Measurements from ENCODE around the gene PARD6B. TPM values are rescaled to one million over a fixed set of nuclear protein-coding genes. Genes with fewer than 3 reads are reported as not detected.
"Not testable (repeated sequence)": the region's sequence is repeated elsewhere in the genome, so short reads cannot be mapped to it uniquely, and the experiment has no call there.

The PARD6B gene
- total RNA-seq, 1 donor from 2014 or later = 43.2 TPM

GRCh38 chr20:50789968-50790650, 58.7 kb downstream of the PARD6B start:
- peak overlapping the region; percentile 92 for H3K27ac ChIP-seq
- intact Hi-C loops (cut with DNase I) = loop anchor here (10.0 kb wide), 2 partner anchors 135 to 535 kb away; no protein-coding TSS in a partner anchor
- H3K9me3 ChIP-seq = no peaks in the 10 kb centered on the region
- DNase-seq = no peak
- H3K27me3 ChIP-seq = no peaks in the 10 kb centered on the region
- H3K4me3 ChIP-seq = no peak overlapping the region
- no peaks in the 10 kb centered on the region for H3K36me3 ChIP-seq
- TF ChIP-seq, protein P1, sequence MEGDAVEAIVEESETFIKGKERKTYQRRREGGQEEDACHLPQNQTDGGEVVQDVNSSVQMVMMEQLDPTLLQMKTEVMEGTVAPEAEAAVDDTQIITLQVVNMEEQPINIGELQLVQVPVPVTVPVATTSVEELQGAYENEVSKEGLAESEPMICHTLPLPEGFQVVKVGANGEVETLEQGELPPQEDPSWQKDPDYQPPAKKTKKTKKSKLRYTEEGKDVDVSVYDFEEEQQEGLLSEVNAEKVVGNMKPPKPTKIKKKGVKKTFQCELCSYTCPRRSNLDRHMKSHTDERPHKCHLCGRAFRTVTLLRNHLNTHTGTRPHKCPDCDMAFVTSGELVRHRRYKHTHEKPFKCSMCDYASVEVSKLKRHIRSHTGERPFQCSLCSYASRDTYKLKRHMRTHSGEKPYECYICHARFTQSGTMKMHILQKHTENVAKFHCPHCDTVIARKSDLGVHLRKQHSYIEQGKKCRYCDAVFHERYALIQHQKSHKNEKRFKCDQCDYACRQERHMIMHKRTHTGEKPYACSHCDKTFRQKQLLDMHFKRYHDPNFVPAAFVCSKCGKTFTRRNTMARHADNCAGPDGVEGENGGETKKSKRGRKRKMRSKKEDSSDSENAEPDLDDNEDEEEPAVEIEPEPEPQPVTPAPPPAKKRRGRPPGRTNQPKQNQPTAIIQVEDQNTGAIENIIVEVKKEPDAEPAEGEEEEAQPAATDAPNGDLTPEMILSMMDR (IDR thresholded peaks at IDR 0.05) = no peak
- no peak for ATAC-seq
- H3K4me1 ChIP-seq = peaks cover 22% of the 10 kb centered on the region

GRCh38 chr20:50790651-50791277, 59.4 kb downstream of the PARD6B start:
- TF ChIP-seq, protein P1 (IDR thresholded peaks at IDR 0.05) = peak; percentile 74
- intact Hi-C loops (cut with DNase I) = loop anchor here (10.0 kb wide), 2 partner anchors 134 to 534 kb away; no protein-coding TSS in a partner anchor
- H3K27ac ChIP-seq = peak overlapping the region; percentile 92
- no peaks in the 10 kb centered on the region for H3K27me3 ChIP-seq
- ATAC-seq (peak; percentile 94), DNase-seq (peak; percentile 96)
- H3K4me1 ChIP-seq = peaks cover 22% of the 10 kb centered on the region
- no peaks in the 10 kb centered on the region for H3K9me3 ChIP-seq
- no peaks in the 10 kb centered on the region for H3K36me3 ChIP-seq
- peak overlapping the region; percentile 27 for H3K4me3 ChIP-seq

GRCh38 chr20:50792708-50793574, 61.6 kb downstream of the PARD6B start:
- no peak for ATAC-seq
- no peaks in the 10 kb centered on the region for H3K9me3 ChIP-seq
- H3K27me3 ChIP-seq = no peaks in the 10 kb centered on the region
- H3K4me3 ChIP-seq = no peak overlapping the region
- peaks cover 22% of the 10 kb centered on the region for H3K4me1 ChIP-seq
- intact Hi-C loops (cut with DNase I) = loop anchor here (10.0 kb wide), 2 partner anchors 132 to 532 kb away; no protein-coding TSS in a partner anchor
- TF ChIP-seq, protein P1 (IDR thresholded peaks at IDR 0.05) = no peak
- DNase-seq = no peak
- no peak overlapping the region for H3K27ac ChIP-seq
- no peaks in the 10 kb centered on the region for H3K36me3 ChIP-seq

DNA sequence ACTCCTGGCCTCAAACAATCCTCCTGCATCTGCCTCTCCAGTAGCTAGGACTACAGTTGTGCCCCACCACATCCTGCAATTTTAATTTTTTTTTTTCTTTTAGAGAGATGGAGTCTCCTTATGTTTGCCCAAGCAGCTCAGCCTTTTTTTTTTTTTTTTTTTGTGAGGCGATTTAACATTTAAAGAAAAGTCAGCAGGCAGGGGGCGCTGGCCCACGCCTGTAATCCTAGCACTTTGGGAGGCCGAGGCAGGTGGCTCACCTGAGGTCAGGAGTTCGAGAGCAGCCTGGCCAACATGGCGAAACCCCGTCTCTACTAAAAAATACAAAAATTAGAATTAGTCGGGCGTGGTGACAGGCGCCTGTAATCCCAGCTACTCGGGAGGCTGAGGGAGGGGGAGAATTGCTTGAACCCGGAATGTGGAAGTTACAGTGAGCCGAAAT, 62.2 kb downstream of the PARD6B start:
- not testable (repeated sequence) for H3K27ac ChIP-seq, H3K27me3 ChIP-seq, H3K4me3 ChIP-seq, H3K36me3 ChIP-seq, DNase-seq, H3K9me3 ChIP-seq, ATAC-seq
- peaks cover 18% of the 10 kb centered on the region for H3K4me1 ChIP-seq
- TF ChIP-seq, protein P1 (IDR thresholded peaks at IDR 0.05) = peak; percentile 43
- intact Hi-C loops (cut with DNase I) = loop anchor here (10.0 kb wide), 2 partner anchors 131 to 531 kb away; no protein-coding TSS in a partner anchor

- Histone ChIP-seq H3K9me3 (no peaks in the 10 kb centered on the region), H3K4me1 (peaks cover 15% of the 10 kb centered on the region), H3K36me3 (no peaks in the 10 kb centered on the region), H3K4me3 (peak overlapping the region; percentile 73), H3K27ac (no peak overlapping the region), H3K27me3 (no peaks in the 10 kb centered on the region)
- TF ChIP-seq, protein P1 (IDR thresholded peaks at IDR 0.05) = no peak
- intact Hi-C loops (cut with DNase I) = loop anchor here (10.0 kb wide), 2 partner anchors 130 to 530 kb away; no protein-coding TSS in a partner anchor
- no peak for DNase-seq
- ATAC-seq = no peak
These were observed 62.9 kb downstream of the PARD6B start for GRCh38 chr20:50794181-50794845.
